K562 (cell line): Measurements from ENCODE around the gene RNF138. TPM values are rescaled to one million over a fixed set of nuclear protein-coding genes. Genes with fewer than 3 reads are reported as not detected.

Experiments
- C11orf30 ChIP-seq: fragments of 450-650 bp; IDR thresholded peaks from 2 replicates; pipeline ENCODE4 v1.6.1; 2016; ENCODE audit warnings: low read depth, mild to moderate bottlenecking
- HCFC1 ChIP-seq: IDR thresholded peaks from 2 replicates; pipeline ENCODE4 v1.6.1; 2012; ENCODE audit warnings: low read depth, low read length, improper control_type of control experiment
- MCM5 ChIP-seq: fragments of 450-650 bp; IDR thresholded peaks from 2 replicates; pipeline ENCODE4 v1.6.1; 2016; ENCODE audit warnings: low read depth
- ZNF696 ChIP-seq: fragments of 250-450 bp; sonication (Bioruptor Pico); conservative IDR thresholded peaks from 2 replicates; pipeline ENCODE4 v1.4.0; 2020; ENCODE audit warnings: mild to moderate bottlenecking, moderate library complexity
- polyA plus RNA-seq, 8 experiments: library from polyadenylated mRNA; depleted of rRNA in 4 of 8; stranded (reverse) in 5 of 8; unstranded in 3 of 8; fragments of >200 nt; fragmentation: Nextera tagmentation in 2 of 8; fragmentation: Illumina TruSeq in 1 of 8; extraction: Ambion mirVana in 2 of 8; extraction: Trizol in 1 of 8; gene quantifications; 2 replicates each; pipeline versions ENCODE4 v1.2.1 to v1.2.3, GENCODE V29; 2011 to 2014; ENCODE audit warnings: inconsistent platforms in 1 of 8, missing spikeins in 1 of 8
- total RNA-seq, 7 experiments: library from RNA; depleted of rRNA in 6 of 7; stranded (reverse); fragments of >200 nt in 6 of 7; fragmentation: Illumina TruSeq in 2 of 7; extraction: Trizol in 2 of 7; gene quantifications; 2 replicates each; pipeline versions ENCODE4 v1.2.1 to v1.2.3, GENCODE V29; 2011 to 2021; ENCODE audit warnings: low replicate concordance in 1 of 7
- TF ChIP-seq, protein P1 (sequence below): sonication (generic); formaldehyde crosslinking; IDR thresholded peaks from 2 replicates; pipeline ENCODE4 v1.8.0; 2022; ENCODE audit warnings: missing genetic modification reagents, mild to moderate bottlenecking, borderline replicate concordance
- TF ChIP-seq, protein P2 (sequence below), 2 experiments: fragments of 450-650 bp in 1 of 2; sonication (generic) in 1 of 2; formaldehyde crosslinking in 1 of 2; IDR thresholded peaks; 2 replicates each; pipeline versions ENCODE4 v1.7.1 to v1.9.0; 2016 to 2022; ENCODE audit warnings: inconsistent platforms in 1 of 2, mild to moderate bottlenecking in 1 of 2, missing genetic modification reagents in 1 of 2
- TF ChIP-seq, protein P3 (sequence below): fragments of 450-650 bp; formaldehyde crosslinking; IDR thresholded peaks from 2 replicates; pipeline ENCODE4 v1.4.0; 2022; ENCODE audit warnings: missing genetic modification characterization
- TF ChIP-seq, protein P4 (sequence below): fragments of 450-650 bp; formaldehyde crosslinking; IDR thresholded peaks from 2 replicates; pipeline ENCODE4 v1.4.0; 2020; ENCODE audit warnings: mild to moderate bottlenecking, mixed read lengths
- TF ChIP-seq, protein P5 (sequence below), 2 experiments: IDR thresholded peaks in 1 of 2; conservative IDR thresholded peaks in 1 of 2; 2 replicates each; pipeline ENCODE4 v1.6.1; 2016; ENCODE audit warnings: low read depth in 2 of 2, mild to moderate bottlenecking in 1 of 2, missing compliant biosample characterization in 1 of 2, missing genetic modification characterization in 1 of 2, moderate library complexity in 1 of 2

The RNF138 gene
- total and polyA plus RNA-seq, 9 of the 15 experiments (the other 6 are each of a cell fraction or from before 2014, with no cell fraction given): 47.6 to 100 (median 62.5) TPM

DNA sequence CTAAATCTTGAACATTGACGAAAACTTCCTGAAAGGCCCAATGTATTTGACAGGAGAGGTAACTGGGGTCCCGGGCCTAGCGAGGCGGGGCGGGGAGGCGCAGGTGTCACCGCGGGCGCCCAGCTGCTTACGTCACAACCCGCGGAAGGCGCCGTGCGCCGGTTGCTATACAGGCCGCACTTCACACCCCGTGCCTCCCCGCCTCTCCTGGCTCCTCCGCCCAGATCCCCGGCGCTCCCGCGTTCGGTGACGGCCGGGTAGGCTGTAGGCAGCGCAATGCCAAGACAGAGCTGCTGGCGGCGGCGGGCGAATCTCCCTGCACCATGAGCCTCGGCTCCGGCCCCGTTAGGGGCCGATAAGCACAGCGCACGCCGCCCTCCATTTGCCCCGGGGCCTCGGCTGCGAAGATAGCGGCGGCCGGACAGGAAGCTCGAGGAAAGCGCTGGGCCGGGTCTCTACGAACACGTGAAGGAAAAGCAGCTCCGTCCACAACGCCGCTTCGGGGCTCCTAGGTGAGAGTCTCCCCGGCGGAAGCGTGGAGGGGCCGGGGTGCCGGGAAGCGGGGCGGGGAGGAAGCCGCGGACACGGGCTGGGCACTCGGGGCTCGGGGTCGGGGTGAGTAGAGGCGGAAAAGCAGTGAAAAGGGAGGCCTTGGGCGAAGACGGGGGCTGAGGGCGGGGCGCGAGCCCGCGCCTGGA is at the start of gene RNF138 (continued):
- TF ChIP-seq, protein P1, sequence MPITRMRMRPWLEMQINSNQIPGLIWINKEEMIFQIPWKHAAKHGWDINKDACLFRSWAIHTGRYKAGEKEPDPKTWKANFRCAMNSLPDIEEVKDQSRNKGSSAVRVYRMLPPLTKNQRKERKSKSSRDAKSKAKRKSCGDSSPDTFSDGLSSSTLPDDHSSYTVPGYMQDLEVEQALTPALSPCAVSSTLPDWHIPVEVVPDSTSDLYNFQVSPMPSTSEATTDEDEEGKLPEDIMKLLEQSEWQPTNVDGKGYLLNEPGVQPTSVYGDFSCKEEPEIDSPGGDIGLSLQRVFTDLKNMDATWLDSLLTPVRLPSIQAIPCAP (CRISPR knock-in tag): peak; percentile 62; the same call in 1 of the 2 replicates
- TF ChIP-seq, protein P2, sequence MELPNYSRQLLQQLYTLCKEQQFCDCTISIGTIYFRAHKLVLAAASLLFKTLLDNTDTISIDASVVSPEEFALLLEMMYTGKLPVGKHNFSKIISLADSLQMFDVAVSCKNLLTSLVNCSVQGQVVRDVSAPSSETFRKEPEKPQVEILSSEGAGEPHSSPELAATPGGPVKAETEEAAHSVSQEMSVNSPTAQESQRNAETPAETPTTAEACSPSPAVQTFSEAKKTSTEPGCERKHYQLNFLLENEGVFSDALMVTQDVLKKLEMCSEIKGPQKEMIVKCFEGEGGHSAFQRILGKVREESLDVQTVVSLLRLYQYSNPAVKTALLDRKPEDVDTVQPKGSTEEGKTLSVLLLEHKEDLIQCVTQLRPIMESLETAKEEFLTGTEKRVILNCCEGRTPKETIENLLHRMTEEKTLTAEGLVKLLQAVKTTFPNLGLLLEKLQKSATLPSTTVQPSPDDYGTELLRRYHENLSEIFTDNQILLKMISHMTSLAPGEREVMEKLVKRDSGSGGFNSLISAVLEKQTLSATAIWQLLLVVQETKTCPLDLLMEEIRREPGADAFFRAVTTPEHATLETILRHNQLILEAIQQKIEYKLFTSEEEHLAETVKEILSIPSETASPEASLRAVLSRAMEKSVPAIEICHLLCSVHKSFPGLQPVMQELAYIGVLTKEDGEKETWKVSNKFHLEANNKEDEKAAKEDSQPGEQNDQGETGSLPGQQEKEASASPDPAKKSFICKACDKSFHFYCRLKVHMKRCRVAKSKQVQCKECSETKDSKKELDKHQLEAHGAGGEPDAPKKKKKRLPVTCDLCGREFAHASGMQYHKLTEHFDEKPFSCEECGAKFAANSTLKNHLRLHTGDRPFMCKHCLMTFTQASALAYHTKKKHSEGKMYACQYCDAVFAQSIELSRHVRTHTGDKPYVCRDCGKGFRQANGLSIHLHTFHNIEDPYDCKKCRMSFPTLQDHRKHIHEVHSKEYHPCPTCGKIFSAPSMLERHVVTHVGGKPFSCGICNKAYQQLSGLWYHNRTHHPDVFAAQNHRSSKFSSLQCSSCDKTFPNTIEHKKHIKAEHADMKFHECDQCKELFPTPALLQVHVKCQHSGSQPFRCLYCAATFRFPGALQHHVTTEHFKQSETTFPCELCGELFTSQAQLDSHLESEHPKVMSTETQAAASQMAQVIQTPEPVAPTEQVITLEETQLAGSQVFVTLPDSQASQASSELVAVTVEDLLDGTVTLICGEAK (IDR thresholded peaks at IDR 0.05): 0 out of 2 replicates have a peak, but pooled peaks have one; percentile 13
- TF ChIP-seq, protein P2 (CRISPR knock-in tag; IDR thresholded peaks at IDR 0.05): no peak
- no peak for TF ChIP-seq MCM5
- no peak for TF ChIP-seq ZNF696 (CRISPR knock-in tag)
- peak; percentile 66 for TF ChIP-seq C11orf30
- TF ChIP-seq HCFC1: peak; percentile 63
- TF ChIP-seq, protein P3, sequence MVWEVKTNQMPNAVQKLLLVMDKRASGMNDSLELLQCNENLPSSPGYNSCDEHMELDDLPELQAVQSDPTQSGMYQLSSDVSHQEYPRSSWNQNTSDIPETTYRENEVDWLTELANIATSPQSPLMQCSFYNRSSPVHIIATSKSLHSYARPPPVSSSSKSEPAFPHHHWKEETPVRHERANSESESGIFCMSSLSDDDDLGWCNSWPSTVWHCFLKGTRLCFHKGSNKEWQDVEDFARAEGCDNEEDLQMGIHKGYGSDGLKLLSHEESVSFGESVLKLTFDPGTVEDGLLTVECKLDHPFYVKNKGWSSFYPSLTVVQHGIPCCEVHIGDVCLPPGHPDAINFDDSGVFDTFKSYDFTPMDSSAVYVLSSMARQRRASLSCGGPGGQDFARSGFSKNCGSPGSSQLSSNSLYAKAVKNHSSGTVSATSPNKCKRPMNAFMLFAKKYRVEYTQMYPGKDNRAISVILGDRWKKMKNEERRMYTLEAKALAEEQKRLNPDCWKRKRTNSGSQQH (CRISPR knock-in tag): no peak
- TF ChIP-seq, protein P4, sequence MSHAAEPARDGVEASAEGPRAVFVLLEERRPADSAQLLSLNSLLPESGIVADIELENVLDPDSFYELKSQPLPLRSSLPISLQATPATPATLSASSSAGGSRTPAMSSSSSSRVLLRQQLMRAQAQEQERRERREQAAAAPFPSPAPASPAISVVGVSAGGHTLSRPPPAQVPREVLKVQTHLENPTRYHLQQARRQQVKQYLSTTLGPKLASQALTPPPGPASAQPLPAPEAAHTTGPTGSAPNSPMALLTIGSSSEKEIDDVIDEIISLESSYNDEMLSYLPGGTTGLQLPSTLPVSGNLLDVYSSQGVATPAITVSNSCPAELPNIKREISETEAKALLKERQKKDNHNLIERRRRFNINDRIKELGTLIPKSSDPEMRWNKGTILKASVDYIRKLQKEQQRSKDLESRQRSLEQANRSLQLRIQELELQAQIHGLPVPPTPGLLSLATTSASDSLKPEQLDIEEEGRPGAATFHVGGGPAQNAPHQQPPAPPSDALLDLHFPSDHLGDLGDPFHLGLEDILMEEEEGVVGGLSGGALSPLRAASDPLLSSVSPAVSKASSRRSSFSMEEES (CRISPR knock-in tag): no peak
- TF ChIP-seq, protein P5, sequence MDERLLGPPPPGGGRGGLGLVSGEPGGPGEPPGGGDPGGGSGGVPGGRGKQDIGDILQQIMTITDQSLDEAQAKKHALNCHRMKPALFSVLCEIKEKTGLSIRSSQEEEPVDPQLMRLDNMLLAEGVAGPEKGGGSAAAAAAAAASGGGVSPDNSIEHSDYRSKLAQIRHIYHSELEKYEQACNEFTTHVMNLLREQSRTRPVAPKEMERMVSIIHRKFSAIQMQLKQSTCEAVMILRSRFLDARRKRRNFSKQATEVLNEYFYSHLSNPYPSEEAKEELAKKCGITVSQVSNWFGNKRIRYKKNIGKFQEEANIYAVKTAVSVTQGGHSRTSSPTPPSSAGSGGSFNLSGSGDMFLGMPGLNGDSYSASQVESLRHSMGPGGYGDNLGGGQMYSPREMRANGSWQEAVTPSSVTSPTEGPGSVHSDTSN (CRISPR knock-in tag; IDR thresholded peaks at IDR 0.05; ENCODE audit: low read depth): no peak
- TF ChIP-seq, protein P5 (tag; conservative IDR thresholded peaks at IDR 0.05; ENCODE audit: low read depth): no peak
